Activated CD4-positive, CD25-positive, alpha-beta regulatory T cell treated with anti-CD3 and anti-CD28 coated beads, Interleukin-2, amount 50 U/mL, for 16 hours (primary cell): Measurements from ENCODE around the gene TNFRSF6B.

Source experiments
- DNase-seq: peaks from one replicate; pipeline ENCODE4 v3.0.0-alpha.2; 2020; ENCODE audit warnings: low read depth, low spot score

Gene TNFRSF6B

GRCh38 chr20:63736893-63737694 lies 40.6 kb downstream of the TNFRSF6B start:
- no peak for DNase-seq

GRCh38 chr20:63737695-63737944 lies 41.2 kb downstream of the TNFRSF6B start:
- DNase-seq = no peak

- no peak for DNase-seq
Measured at GRCh38 chr20:63737945-63738686, 41.7 kb downstream of the TNFRSF6B start.

- no peak for DNase-seq
Measured at GRCh38 chr20:63738687-63739129, 42.3 kb downstream of the TNFRSF6B start.

GRCh38 chr20:63739130-63740069 lies 42.9 kb downstream of the TNFRSF6B start, which contains the start of gene SLC2A4RG:
SLC2A4RG (plus strand) TSS chr20:63739776; CDS start chr20:63739913, 137 bp downstream.
- DNase-seq = no peak

GRCh38 chr20:63740070-63740626 lies 43.7 kb downstream of the TNFRSF6B start:
- DNase-seq = no peak

- DNase-seq = no peak
Measured at GRCh38 chr20:63740627-63741353, 44.3 kb downstream of the TNFRSF6B start.

GRCh38 chr20:63741354-63741675 lies 44.9 kb downstream of the TNFRSF6B start:
- no peak for DNase-seq

GRCh38 chr20:63741676-63742380 lies 45.4 kb downstream of the TNFRSF6B start:
- DNase-seq = no peak

- DNase-seq = no peak
Measured at GRCh38 chr20:63742381-63743024, 46.1 kb downstream of the TNFRSF6B start.

- no peak for DNase-seq
Measured at GRCh38 chr20:63743210-63743970, 46.9 kb downstream of the TNFRSF6B start.

GRCh38 chr20:63744158-63744557 lies 47.7 kb downstream of the TNFRSF6B start:
- DNase-seq = no peak

- DNase-seq = no peak
Measured at GRCh38 chr20:63744574-63745423, 48.3 kb downstream of the TNFRSF6B start.

- DNase-seq = no peak
Measured at GRCh38 chr20:63745424-63745805, 49.0 kb downstream of the TNFRSF6B start.

GRCh38 chr20:63745961-63746731 lies 49.7 kb downstream of the TNFRSF6B start:
- no peak for DNase-seq

- DNase-seq = no peak
Measured at GRCh38 chr20:63746751-63747315, 50.4 kb downstream of the TNFRSF6B start.

GRCh38 chr20:63747622-63748069 lies 51.2 kb downstream of the TNFRSF6B start:
- no peak for DNase-seq
